Activated T-cell treated with anti-CD3 and anti-CD28 coated beads for 1 hour (primary cell): ENCODE results near the gene LRRC4C.
"Not testable (repeated sequence)": the region's sequence is repeated elsewhere in the genome, so short reads cannot be mapped to it uniquely, and the experiment has no call there.

ENCODE experiments used
- DNase-seq: peaks from one replicate; pipeline ENCODE4 v3.0.0-alpha.2; 2020; ENCODE audit warnings: low read depth

LRRC4C gene

GRCh38 chr11:41019666-41020065, 439.8 kb downstream of the LRRC4C start:
- DNase-seq: not testable (repeated sequence)

- no peak for DNase-seq
Observed at GRCh38 chr11:41018224-41018623, 441.2 kb downstream of the LRRC4C start.

GRCh38 chr11:41010361-41011050, 448.9 kb downstream of the LRRC4C start:
- DNase-seq: no peak

GRCh38 chr11:41005986-41006385, 453.5 kb downstream of the LRRC4C start:
- no peak for DNase-seq

- no peak for DNase-seq
Observed at GRCh38 chr11:41003339-41004282, 455.8 kb downstream of the LRRC4C start.

GRCh38 chr11:40998920-40999319, 460.5 kb downstream of the LRRC4C start:
- no peak for DNase-seq

- no peak for DNase-seq
Observed at GRCh38 chr11:40987776-40988435, 471.5 kb downstream of the LRRC4C start.

GRCh38 chr11:40986320-40986719, 473.1 kb downstream of the LRRC4C start:
- no peak for DNase-seq

GRCh38 chr11:40975076-40975475, 484.4 kb downstream of the LRRC4C start:
- DNase-seq: no peak

- DNase-seq: no peak
Observed at GRCh38 chr11:40974186-40974795, 485.2 kb downstream of the LRRC4C start.

GRCh38 chr11:40958707-40959106, 500.7 kb downstream of the LRRC4C start:
- no peak for DNase-seq

- DNase-seq: no peak
Observed at GRCh38 chr11:40952479-40952878, 507.0 kb downstream of the LRRC4C start.

- DNase-seq: no peak
Observed at GRCh38 chr11:40938002-40938401, 521.5 kb downstream of the LRRC4C start.

GRCh38 chr11:40924915-40925314, 534.5 kb downstream of the LRRC4C start:
- DNase-seq: no peak

- no peak for DNase-seq
Observed at GRCh38 chr11:40921246-40921645, 538.2 kb downstream of the LRRC4C start.

- DNase-seq: not testable (repeated sequence)
Observed at GRCh38 chr11:40910774-40911173, 548.7 kb downstream of the LRRC4C start.

GRCh38 chr11:40894501-40894900, 565.0 kb downstream of the LRRC4C start:
- DNase-seq: no peak

GRCh38 chr11:40885250-40885954, 574.0 kb downstream of the LRRC4C start:
- DNase-seq: no peak

GRCh38 chr11:40882301-40882700, 577.2 kb downstream of the LRRC4C start:
- no peak for DNase-seq

GRCh38 chr11:40879911-40880310, 579.5 kb downstream of the LRRC4C start:
- no peak for DNase-seq

GRCh38 chr11:40877981-40878380, 581.5 kb downstream of the LRRC4C start:
- DNase-seq: no peak

- no peak for DNase-seq
Observed at GRCh38 chr11:40877256-40877655, 582.2 kb downstream of the LRRC4C start.
